ENCODE measurements around the gene TMEM187.

GRCh38 chrX:153969125-153969903 lies 3.2 kb upstream of the TMEM187 start:
- TF ChIP-seq CTCF (IDR thresholded peaks at IDR 0.05), result no peak
- TF ChIP-seq POLR2A (IDR thresholded peaks at IDR 0.05), result no peak

Measured in adrenal gland (tissue), 5 donors.